KBM-7 (cell line): ENCODE results near the gene DLG2.

ENCODE experiments used
- DNase-seq: peaks from one replicate; pipeline ENCODE4 v3.0.0-alpha.2; 2015
- in situ Hi-C: fragments of 300-500 bp; cut with MboI; formaldehyde crosslinking; loops from 2 replicates; pipeline ENCODE4 v1.14.3; 2020; ENCODE audit warnings: low sequenced_read_pairs, low pct_unique_long_range_greater_than_20kb, mixed read lengths

DLG2 gene

DNA sequence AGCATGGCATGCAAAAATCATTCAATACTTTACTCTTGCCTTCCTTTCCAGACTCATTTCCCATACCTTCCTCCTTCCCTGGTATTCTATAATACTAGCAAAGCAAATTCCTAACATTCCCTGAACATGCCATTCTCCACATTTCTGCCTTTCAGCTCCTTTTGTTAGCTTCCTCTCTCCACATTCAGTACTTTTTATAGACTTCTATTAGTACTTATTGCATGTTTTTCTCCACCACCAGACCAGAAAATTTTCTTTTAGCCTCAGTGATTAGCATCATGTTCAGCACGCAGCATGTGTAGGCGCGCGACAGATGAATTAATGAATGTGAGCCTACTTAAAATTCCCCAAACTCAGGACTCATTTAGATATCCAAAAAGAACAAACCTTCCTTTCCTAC lies 935.3 kb downstream of the DLG2 start:
- in situ Hi-C loops = no loop called here
- DNase-seq = no peak

DNA sequence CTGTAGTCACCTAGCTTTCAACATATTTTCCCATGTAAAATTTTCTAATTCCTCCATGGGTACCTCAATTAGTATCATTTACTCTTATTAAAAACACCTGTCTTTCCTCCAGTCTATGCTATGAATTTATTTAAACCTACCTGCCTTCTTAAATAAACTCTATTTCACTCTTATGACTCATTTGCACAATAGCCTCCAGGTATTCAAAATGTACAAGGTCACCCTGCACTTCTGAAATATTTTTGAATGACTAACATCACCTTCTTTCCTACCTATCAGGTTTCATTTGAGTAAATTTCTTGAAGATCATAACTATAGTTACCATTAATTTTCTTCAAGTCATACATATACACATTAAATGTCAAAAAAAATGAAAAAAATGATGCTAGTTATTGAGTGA lies 939.7 kb downstream of the DLG2 start:
- DNase-seq = no peak
- in situ Hi-C loops = no loop called here

DNA sequence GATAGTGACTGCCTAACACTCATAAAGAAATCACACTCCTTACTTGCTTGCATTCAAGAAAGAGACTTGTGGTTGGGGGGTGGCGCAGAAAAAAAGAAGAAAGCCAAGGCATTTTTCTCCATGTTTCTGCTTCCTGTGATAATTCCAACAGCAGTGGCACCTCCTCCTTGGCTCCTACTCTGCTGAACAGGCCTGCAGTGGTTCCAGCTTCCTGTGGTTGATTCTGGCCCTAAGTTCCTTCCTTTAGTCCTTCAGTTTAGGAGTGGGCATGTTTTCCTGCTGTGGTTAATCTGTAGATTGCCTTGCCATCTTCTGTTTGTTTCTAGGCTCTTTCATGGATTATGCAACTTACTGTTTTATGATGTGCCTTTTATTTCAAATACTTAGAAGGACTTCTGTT lies 940.4 kb downstream of the DLG2 start:
- DNase-seq = peak; percentile 87
- in situ Hi-C loops = no loop called here

DNA sequence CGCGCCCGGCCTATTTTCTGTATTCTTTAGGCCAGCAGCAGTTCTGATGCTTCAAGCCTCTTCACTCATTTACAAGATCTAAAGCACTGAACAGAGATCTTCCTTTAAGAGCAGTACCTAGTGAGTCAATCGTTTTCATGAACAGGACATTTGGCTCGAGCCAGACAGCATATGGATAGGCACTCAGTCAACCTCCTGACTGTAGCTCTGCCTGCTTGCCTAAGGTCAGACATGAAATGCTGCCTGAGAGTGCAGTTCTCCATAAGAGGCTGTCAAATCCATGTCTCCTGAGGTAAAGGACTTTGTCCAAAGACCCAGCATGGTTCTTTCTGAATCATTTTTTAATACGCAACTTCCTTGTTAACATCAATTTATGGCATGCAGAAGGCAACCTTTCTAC lies 941.2 kb downstream of the DLG2 start:
- in situ Hi-C loops = no loop called here
- no peak for DNase-seq

DNA sequence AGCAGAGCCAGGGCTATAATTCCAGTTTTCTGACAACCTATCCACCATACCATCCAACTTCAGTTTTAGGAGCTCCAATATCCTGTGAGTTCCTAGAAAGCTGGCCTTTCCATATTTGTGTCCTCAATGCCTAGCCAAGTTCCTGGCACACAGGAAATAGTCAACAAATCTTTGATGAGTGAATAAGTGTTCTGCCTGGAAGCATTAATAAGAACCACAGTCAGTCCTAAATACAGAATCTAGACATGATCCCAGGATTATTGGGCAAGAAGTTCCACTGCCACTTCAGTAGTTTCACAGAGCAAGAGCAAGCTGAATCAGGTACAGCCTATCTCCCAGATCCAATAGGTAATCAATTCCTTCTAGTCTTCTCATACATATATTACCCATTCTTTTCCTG lies 942.0 kb downstream of the DLG2 start:
- in situ Hi-C loops = no loop called here
- no peak for DNase-seq

DNA sequence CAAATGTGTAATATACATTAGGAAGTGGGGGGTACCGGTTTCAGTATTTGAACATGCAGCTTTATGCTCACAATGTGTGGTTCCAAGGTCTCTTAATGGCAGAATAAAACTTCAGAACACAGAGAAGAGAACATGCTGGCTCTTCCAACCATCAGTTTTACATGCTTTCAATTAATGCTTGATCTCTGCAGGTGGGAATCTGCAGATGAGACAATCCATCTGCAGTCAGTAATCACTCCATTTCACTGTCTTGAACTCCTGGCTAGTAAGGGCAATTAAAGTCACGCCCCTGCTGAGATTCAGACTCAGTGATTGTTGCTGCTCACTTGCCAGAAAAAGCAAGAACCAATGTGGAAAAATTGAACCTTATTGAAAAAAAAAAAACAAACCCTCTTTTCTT lies 945.7 kb downstream of the DLG2 start:
- in situ Hi-C loops = no loop called here
- no peak for DNase-seq

DNA sequence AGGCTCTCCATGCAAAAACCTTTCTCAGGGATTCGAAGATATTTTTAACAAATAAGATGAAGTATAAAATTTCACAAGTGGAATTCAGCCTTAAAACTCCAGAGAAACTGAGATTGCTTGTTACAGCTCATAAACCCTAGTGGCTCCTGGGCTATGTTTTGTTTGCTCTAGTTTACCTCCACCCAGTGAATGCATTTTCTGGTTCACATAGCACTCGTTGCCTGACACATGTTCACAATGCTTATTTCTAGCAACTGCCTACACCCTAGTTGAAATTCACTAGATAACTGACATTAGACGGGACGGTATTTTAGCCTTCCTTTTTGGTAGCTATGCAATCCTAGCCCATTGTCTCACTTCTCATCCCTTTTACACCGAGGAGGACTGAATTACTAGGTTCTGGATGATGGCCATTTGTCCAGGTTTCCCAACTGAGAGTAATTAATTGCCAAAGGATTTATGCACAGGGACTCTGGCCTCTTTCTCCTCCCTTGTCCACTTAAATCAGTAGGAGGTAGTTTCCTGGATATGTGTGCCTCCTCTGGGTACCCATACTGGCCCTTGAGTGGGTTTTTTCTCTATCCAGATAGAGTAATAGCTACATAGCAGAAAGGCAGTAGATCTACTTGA lies 951.6 kb downstream of the DLG2 start:
- in situ Hi-C loops = no loop called here
- no peak for DNase-seq

DNA sequence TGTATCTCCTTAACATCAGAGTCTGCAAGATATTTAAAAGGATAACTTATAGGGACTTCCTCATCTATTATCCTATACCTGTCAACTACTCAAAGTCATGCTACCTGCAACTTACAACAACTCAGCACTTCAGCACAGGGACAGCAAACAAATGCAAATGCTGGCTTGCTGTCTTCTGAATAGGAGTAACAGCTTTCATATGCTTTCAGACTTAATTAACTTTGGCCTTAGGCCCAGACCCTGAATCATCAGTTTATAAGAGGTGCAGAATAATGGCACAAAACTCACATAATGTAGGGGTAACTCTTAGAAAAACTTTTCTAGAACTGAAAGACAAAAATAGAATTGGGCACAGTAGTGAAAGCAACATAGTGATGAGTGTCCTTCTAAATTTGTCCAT lies 953.4 kb downstream of the DLG2 start:
- DNase-seq = no peak
- in situ Hi-C loops = no loop called here

DNA sequence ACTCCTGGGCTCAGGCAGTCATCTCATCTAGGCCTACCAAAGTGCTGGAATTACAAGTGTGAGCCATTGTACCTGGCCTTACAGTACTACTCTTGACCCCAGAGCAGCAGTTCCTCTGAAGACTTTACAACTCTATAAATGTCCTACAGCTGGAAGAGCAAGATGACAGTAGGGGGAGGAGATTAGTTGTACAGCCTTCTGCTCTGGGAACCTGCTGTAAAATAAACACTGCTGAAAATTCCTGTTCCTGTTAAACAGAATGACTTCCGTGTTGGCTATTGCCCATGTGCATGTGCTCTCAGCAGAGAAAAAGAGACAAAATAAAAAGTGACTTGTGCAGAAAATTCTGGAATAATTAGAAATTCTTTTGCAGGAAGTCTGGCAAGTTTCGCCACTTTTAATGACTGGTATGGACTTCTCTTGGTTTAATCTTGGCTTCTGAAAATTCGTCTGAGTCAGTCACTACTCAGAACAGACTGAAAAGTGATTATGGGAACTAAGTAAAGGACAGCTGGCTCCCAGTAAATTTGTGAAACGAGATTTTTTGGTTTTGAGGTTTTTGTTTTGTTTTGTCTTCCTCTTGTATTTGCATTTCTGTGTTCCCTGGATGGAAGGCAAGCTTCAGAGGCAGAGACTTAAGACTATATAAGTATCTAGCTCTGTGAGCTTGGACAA lies 955.7 kb downstream of the DLG2 start:
- in situ Hi-C loops = no loop called here
- peak; percentile 39 for DNase-seq

DNA sequence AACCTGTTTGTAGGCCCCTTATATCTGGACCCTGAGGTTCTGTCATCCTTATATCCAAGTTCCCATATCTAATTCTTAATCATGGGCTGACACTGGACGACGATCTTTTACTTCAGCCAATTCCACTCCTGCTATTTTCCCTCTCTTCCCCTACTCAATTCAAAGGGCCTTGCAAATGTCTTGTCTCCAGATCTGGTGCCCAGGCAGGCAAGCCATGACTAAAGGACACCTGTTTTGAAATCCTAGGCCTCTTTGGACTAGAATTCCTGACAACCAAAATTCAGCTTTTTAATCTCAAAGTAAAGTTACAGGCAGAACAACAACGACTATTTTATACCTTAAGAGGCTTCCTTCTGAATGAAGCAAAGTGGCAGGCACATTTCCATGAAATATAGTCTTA lies 963.4 kb downstream of the DLG2 start:
- no peak for DNase-seq
- in situ Hi-C loops = no loop called here

DNA sequence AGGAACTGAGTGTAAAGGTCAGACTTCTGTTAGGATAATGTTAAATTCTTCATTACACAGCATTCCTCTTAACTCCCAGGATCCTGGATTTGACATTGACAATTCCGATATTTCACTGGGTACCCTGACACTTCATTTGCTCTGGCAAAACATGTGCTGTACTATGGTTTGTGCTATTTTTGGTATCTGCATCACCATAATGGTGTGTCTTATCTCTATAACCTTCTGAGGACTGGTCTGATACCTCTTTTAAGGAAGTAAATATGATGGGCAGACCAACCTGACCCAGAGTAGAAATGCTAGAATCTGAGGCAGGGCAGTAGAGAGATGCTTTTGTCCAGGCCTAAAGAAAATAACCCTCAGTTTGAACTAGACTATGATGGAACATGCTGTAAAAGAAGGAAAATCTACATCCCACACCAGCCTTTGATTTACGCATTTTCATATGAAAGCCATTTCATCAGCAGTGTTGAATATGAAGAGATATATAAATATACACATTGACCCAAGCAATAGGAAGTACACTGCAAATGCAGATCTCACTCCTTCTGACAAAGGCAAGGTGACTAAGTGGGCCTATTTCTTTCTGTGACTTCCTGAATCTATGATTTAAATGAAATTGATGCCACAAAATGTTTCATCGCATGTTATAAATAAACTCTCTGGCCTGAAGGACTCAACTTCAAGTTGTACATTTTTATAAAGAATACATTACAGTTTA lies 966.7 kb downstream of the DLG2 start:
- in situ Hi-C loops = no loop called here
- DNase-seq = no peak

DNA sequence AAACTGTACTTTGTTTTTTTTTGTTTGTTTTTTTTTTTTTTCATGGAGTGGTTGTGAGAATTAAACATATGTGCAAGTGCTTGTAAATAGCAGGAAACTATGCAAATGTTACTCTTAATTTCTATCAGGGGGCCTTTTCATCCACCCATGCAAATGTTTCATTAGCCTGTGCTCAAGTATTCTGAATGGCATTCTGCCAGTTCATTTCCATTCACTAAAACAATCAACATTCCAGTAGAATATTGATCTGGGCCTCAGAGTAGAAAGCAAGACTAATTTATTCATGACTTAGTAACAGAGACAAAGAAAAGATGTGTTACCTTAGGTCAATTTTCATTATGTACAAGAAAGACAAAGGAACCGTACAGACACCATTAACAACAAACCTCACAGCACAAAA lies 971.4 kb downstream of the DLG2 start:
- in situ Hi-C loops = no loop called here
- DNase-seq = no peak

DNA sequence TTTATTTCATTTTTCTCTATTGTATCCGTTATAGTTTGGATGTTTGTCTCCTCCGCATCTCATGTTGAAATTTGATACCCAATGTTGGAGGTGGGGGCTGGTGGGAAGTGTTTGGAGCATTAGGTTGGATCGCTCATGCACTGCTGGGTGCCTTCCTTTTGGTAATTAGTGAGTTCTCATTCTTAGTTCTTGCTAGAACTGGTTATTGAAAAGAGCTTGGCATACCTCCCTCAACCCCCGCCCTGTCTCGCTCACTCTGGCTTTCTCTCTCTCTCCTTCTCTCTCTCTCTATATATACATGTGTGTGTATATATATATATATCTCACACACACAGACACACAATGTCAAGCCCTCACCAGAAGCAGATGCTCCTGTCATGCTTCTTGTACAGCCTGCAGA lies 978.7 kb downstream of the DLG2 start:
- no peak for DNase-seq
- in situ Hi-C loops = no loop called here

DNA sequence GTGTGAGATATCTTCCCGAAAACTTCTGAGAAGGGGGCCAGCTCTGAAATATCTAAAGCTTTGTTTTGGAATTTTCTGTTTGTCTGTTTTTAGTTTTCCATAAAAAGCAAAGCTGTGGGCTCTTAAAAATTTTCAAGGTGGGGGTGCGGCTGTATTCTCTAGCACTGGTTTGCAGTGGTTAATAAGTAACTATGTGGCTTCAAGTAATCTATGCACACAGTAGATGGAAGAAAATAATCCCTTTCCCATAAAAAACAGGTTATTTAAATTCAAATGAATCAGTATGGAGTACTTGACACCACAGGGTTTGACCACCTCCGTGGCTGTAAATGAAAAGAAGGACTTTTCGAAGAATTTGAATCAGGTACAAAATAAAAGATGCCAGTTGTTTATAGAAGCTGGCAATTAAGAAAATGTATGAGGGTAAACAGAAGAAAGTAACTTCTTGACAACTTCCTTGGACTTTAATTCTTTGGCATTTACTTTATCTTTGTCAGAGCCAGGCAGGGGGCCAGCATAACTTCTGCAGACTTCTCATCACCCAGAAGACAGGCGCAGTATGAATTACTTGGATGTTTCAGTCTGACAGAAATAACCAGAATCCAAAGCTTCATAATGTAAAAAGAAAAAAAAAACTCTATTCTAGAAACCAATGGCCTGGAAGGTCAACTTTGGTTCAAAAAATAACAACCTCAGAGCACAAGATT lies 981.0 kb downstream of the DLG2 start:
- no peak for DNase-seq
- in situ Hi-C loops = no loop called here

DNA sequence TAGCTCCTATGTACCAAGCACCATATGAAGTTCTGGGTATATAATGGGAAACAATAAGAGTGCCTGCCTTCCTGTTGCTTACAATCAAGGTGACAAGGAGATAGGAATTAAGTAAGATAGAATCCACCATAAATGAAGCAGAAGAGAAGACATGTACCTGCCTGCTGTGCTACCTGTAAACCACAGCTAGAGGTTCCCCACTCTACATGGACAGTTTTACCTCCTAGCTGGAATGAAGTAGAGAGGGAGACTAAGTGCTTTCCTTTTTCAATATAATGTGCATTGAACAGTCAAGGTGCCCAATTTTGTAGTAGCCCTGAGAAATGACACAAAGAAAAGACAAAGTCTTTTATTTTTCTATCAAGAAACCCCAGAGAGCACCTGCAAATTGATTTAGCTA lies 984.6 kb downstream of the DLG2 start:
- in situ Hi-C loops = no loop called here
- no peak for DNase-seq

DNA sequence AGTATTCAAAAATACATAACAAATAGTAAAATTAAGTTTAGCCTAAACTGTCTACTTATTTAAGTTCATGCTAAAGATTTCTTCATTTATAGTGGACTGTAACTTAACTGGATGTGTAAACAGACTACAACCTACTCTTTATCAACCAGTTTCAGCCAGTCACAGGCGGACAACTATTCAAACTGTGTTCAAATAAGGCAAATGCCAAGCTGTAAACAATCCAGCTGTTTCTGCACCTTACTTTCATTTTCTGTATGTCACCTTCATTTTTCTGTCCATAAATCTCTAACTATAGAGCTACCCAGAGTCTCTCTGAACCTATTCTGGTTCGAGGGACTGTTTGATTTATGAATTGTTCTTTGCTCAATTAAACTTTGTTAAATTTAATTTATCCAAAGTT lies 992.8 kb downstream of the DLG2 start:
- in situ Hi-C loops = no loop called here
- no peak for DNase-seq

DNA sequence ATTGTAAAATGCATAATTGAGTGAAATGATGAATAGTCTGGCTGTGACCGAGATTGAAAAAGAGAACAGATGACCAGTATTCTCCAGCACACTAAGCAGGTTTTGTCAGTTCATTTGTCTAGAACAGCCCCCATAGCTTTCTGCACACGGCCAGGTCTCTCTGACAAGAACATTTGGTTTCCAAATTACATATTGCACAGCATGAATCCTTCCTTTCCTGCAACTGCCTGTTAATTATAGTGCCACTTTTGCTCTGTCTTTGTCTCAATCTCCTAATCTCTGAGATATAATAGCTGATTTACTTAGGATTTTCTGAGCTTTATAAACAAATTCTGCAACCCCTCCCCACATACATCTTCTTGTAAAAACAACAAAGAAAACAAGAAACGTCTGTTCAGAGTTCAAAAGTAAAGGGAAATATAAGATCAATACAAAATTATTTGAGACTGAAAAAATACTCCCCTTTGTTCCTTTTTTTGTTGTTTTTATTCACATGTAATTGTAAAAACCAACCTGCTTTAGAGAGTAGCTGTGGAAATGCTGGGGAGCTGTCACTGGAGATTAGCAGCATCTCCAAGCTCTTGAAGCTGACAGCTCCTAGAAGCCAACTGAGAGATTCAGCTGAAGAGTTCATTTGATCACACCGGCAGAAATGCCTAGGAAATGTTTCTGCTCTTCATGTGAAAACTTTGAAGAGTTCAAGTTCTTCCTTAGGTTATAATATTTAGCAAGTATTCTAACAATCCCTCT lies 998.1 kb downstream of the DLG2 start:
- in situ Hi-C loops = no loop called here
- no peak for DNase-seq

DNA sequence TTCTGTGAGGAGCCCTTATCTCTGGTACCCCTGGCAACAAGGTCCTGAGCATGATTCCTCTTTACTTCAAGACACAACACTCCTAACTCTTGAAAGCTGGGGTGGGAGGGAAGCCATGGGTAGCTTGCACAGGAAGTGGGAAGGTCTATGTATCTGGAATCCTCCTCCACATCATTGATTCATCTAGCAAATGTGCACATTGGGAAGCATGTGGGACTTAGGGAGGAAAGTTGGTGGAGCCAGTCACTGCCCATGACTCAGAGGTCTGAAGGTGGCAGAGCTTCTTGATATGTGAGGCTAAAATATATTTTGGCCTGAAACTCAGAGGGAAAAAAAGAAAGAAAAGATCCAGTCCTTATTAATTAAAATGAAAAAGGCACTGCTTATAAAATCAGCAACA lies 1000.9 kb downstream of the DLG2 start:
- in situ Hi-C loops = no loop called here
- no peak for DNase-seq

DNA sequence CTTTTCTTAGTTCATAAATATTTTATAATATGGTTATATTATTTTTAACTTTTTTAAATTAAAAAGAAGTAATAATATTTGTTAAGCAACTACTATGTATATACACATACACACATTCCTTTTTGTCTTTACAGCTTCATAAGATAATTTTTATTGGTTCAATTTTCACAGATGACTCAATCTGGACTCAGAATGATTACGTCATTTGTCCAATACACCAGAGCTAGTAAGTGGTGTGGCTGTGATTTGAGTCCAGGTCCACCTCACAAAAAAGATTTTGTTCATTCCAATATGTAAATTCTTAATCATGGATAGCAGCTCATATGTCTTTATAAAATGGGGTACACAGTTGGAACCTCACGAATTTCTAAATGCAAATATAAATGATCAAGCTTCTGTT lies 1014.5 kb downstream of the DLG2 start:
- DNase-seq = no peak
- in situ Hi-C loops = no loop called here

DNA sequence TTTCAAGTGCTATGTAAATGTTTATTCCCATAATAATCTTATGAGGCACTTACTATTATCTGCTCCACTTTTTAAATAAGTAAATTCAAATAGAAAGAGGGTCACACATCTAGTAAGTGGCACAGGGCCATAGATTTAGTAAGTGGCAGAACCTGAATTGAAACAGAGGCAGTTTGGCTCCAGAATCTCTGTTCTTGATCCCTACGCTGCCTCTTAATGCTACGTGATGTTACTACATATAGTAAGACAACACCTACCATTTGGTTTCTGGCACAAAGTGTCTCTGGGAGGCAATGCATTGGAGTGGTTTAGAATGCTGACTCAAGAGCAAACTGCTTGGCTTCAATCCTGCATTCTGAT lies 1018.3 kb downstream of the DLG2 start:
- in situ Hi-C loops = no loop called here
- no peak for DNase-seq
